Measurements from ENCODE around the gene MDH2.
"Not testable (repeated sequence)": the region's sequence is repeated elsewhere in the genome, so short reads cannot be mapped to it uniquely, and the experiment has no call there.

Gene MDH2

GRCh38 chr7:76072243-76073148 is 24.6 kb downstream of the MDH2 start:
- DNase-seq (ENCODE audit: low read depth), result no peak

GRCh38 chr7:76073335-76073990 is 25.6 kb downstream of the MDH2 start:
- DNase-seq (ENCODE audit: low read depth), result no peak

GRCh38 chr7:76074306-76074971 is 26.5 kb downstream of the MDH2 start:
- no peak for DNase-seq (ENCODE audit: low read depth)

- DNase-seq (ENCODE audit: low read depth), result no peak
Observed at GRCh38 chr7:76074972-76075370, 27.1 kb downstream of the MDH2 start.

GRCh38 chr7:76076995-76077394 is 29.1 kb downstream of the MDH2 start:
- DNase-seq (ENCODE audit: low read depth), result no peak

- DNase-seq (ENCODE audit: low read depth), result no peak
Observed at GRCh38 chr7:76077435-76077834, 29.5 kb downstream of the MDH2 start.

GRCh38 chr7:76080204-76080603 is 32.3 kb downstream of the MDH2 start:
- no peak for DNase-seq (ENCODE audit: low read depth)

GRCh38 chr7:76084115-76084514 is 36.2 kb downstream of the MDH2 start:
- not testable (repeated sequence) for DNase-seq (ENCODE audit: low read depth)

GRCh38 chr7:76086070-76086469 is 38.2 kb downstream of the MDH2 start:
- no peak for DNase-seq (ENCODE audit: low read depth)

GRCh38 chr7:76087362-76087791 is 39.5 kb downstream of the MDH2 start:
- DNase-seq (ENCODE audit: low read depth), result not testable (repeated sequence)

GRCh38 chr7:76089865-76090475 is 42.1 kb downstream of the MDH2 start:
- DNase-seq (ENCODE audit: low read depth), result no peak

GRCh38 chr7:76091506-76091905 is 43.6 kb downstream of the MDH2 start:
- no peak for DNase-seq (ENCODE audit: low read depth)

GRCh38 chr7:76093531-76093930 is 45.6 kb downstream of the MDH2 start:
- not testable (repeated sequence) for DNase-seq (ENCODE audit: low read depth)

GRCh38 chr7:76094326-76094725 is 46.4 kb downstream of the MDH2 start:
- DNase-seq (ENCODE audit: low read depth), result not testable (repeated sequence)

GRCh38 chr7:76095908-76096307 is 48.0 kb downstream of the MDH2 start:
- no peak for DNase-seq (ENCODE audit: low read depth)

- not testable (repeated sequence) for DNase-seq (ENCODE audit: low read depth)
Observed at GRCh38 chr7:76101693-76102437, 54.0 kb downstream of the MDH2 start.

- DNase-seq (ENCODE audit: low read depth), result not testable (repeated sequence)
Observed at GRCh38 chr7:76103788-76104187, 55.9 kb downstream of the MDH2 start.

GRCh38 chr7:76106130-76106529 is 58.2 kb downstream of the MDH2 start:
- DNase-seq (ENCODE audit: low read depth), result not testable (repeated sequence)

- no peak for DNase-seq (ENCODE audit: low read depth)
Observed at GRCh38 chr7:76106893-76107292, 59.0 kb downstream of the MDH2 start.

GRCh38 chr7:76108540-76109233 is 60.8 kb downstream of the MDH2 start:
- DNase-seq (ENCODE audit: low read depth), result no peak
